ENCODE measurements around the gene METTL16.
"Not testable (repeated sequence)": the region's sequence is repeated elsewhere in the genome, so short reads cannot be mapped to it uniquely, and the experiment has no call there.

METTL16 gene

DNA sequence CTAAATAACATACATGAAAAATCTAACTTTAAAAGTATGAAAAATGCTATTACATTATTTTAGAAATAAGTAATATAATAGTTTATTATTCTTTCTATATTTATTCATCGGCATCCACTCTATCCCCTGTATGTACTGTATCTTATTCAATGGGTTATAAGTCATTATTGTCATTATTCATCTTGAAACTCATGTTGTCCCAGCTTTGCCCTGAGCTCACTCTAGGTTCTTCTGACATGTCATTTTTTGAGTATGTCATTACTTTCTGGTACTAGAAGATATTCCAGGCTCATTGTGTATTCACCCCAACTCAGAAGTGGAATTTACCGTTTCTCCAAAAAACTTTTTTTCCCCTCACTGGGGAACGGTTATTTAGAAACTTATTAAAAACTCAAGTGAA lies 57.8 kb downstream of the METTL16 start:
- Histone ChIP-seq H3K36me3 (peaks cover 66% of the 10 kb centered on the region), H3K4me2 (no peak overlapping the region), H3K9me3 (no peaks in the 10 kb centered on the region; the same call in 1 of the 2 replicates), H3K4me1 (peaks cover 34% of the 10 kb centered on the region), H3K4me3 (no peak overlapping the region), H3K9ac (no peak overlapping the region), H4K20me1 (no peaks in the 10 kb centered on the region), H3K27me3 (no peaks in the 10 kb centered on the region), H3K27ac (no peak overlapping the region)
- no peak for TF ChIP-seq Cebpa-rat (IDR thresholded peaks at IDR 0.05)

DNA sequence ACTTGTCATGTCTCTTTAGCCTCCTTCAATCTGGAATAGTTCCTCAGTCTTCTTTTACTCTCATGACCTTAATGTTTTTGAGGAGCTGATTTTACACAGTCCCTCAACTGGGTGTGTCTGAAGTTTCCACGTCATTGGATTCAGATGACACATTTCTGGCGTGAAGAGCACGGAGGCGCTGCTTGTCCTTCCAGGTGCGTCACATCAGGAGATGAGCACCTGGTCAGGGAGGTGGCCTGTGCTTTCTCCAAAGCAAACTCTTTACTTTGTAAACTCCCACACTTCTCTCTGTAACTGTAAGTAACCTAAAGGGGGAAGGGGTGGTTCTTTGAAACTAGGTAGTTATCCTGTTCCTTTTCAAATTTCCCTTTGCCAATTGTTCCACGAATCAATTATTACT lies 58.4 kb downstream of the METTL16 start:
- H3K9ac ChIP-seq, result no peak overlapping the region
- H3K4me1 ChIP-seq, result peaks cover 34% of the 10 kb centered on the region
- no peak for TF ChIP-seq Cebpa-rat (IDR thresholded peaks at IDR 0.05)
- H4K20me1 ChIP-seq, result no peaks in the 10 kb centered on the region
- H3K9me3 ChIP-seq, result no peaks in the 10 kb centered on the region; the same call in 1 of the 2 replicates
- no peak overlapping the region for H3K27ac ChIP-seq
- H3K27me3 ChIP-seq, result no peaks in the 10 kb centered on the region
- no peak overlapping the region for H3K4me2 ChIP-seq
- peaks cover 61% of the 10 kb centered on the region for H3K36me3 ChIP-seq
- no peak overlapping the region for H3K4me3 ChIP-seq

DNA sequence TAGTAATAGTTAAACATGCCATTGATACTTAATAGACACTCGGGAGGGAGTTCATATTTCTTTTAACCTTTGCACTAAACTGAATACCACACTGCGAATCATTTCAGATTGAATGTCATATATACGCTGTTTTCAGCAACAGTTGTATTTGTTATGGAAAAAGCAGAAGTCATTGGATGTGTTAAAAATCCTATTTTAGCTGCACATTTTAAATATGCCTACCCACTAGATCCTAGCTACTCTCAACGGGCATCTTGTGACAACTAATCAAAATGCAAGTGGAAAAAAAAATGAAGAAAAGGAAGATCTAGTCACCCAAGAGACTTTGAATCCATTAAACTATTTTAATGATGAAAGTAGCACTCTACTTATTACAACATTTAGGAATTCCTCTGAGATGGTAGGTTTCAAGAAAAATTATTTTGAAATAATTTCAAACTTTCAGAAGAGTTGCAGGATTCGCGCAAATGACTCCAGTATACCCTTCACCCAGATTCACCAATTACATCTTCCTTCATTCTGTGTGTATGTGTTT lies 59.4 kb downstream of the METTL16 start:
- peaks cover 50% of the 10 kb centered on the region for H3K36me3 ChIP-seq
- TF ChIP-seq Cebpa-rat (IDR thresholded peaks at IDR 0.05), result no peak
- H3K27ac ChIP-seq, result no peak overlapping the region
- H3K27me3 ChIP-seq, result no peaks in the 10 kb centered on the region
- no peak overlapping the region for H3K9ac ChIP-seq
- no peaks in the 10 kb centered on the region for H4K20me1 ChIP-seq
- no peak overlapping the region for H3K4me2 ChIP-seq
- no peaks in the 10 kb centered on the region; the same call in 1 of the 2 replicates for H3K9me3 ChIP-seq
- H3K4me1 ChIP-seq, result peaks cover 34% of the 10 kb centered on the region
- H3K4me3 ChIP-seq, result no peak overlapping the region

DNA sequence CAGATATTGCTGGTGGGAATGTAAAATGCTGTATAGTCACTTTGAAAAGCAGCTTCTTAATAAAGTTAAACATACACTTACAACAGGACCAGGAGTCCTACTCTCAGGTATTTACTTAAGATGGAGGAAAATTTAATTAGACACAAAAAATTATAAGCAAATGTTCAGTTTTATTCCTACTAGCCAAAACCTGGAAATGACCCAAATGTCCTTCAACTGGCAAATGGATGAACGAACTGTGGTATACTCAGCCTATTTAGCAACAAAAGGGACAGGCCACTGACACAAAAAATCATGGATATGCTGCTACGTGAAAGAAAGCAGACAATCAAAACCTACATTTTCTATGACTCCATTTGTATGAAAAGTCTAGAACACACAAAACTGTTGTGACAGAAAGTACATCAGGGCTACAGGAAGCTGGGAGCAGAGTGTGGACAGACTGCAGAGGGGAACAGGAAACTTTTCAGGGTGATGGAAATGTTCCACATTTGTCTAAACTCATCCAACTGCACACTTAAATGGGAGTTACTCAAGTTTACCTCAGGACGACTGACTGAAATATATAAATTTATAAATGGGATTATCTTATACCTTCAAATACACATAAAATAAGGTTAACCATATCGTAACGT lies 61.6 kb downstream of the METTL16 start:
- no peak overlapping the region for H3K9ac ChIP-seq
- no peaks in the 10 kb centered on the region for H3K27me3 ChIP-seq
- no peaks in the 10 kb centered on the region for H4K20me1 ChIP-seq
- peaks cover 47% of the 10 kb centered on the region for H3K36me3 ChIP-seq
- H3K27ac ChIP-seq, result 0 out of 2 replicates have a peak overlapping the region, but pooled peaks have one; percentile 5
- H3K9me3 ChIP-seq, result peaks cover 18% of the 10 kb centered on the region
- H3K4me2 ChIP-seq, result peak overlapping the region; percentile 38
- H3K4me3 ChIP-seq, result no peak overlapping the region
- H3K4me1 ChIP-seq, result peaks cover 34% of the 10 kb centered on the region
- no peak for TF ChIP-seq Cebpa-rat (IDR thresholded peaks at IDR 0.05)

DNA sequence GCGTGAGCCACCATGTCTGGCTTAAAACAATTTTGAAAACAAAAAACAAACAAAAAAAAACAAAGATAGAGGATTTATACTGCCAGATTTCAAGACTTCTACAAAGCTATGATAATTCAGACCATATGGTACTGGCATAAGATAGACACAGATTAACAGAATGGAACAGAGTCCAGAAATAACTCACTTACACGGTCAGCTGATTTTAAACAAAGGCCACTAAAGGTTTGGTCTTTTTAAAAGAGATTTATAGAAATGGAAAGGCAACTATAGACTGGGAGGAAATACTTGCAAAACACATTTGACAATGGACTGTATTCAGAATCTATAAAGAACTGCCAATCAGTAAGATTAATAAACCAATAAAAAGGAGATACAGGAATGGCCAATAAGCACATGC lies 62.2 kb downstream of the METTL16 start:
- Histone ChIP-seq H3K9ac (no peak overlapping the region; the same call in 1 of the 2 replicates), H3K9me3 (peaks cover 18% of the 10 kb centered on the region), H3K36me3 (peaks cover 47% of the 10 kb centered on the region), H3K4me2 (peak overlapping the region; percentile 38), H3K27me3 (no peaks in the 10 kb centered on the region), H4K20me1 (no peaks in the 10 kb centered on the region), H3K4me3 (no peak overlapping the region), H3K27ac (peak overlapping the region; percentile 5; the same call in 1 of the 2 replicates), H3K4me1 (peaks cover 38% of the 10 kb centered on the region)
- TF ChIP-seq Cebpa-rat (IDR thresholded peaks at IDR 0.05), result no peak

DNA sequence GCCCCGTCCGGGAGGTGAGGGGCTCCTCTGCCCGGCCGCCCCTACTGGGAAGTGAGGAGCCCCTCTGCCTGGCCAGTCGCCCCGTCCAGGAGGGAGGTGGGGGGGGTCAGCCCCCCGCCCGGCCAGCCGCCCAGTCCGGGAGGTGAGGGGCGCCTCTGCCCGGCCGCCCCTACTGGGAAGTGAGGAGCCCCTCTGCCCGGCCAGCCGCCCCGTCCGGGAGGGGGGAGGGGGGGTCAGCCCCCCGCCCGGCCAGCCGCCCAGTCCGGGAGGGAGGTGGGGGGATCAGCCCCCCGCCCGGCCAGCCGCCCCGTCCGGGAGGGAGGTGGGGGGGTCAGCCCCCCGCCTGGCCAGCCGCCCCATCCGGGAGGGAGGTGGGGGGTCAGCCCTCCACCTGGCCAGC lies 64.2 kb downstream of the METTL16 start:
- not testable (repeated sequence) for H4K20me1 ChIP-seq, H3K4me3 ChIP-seq, H3K27me3 ChIP-seq, H3K9ac ChIP-seq, H3K27ac ChIP-seq, H3K4me2 ChIP-seq
- peaks cover 38% of the 10 kb centered on the region for H3K4me1 ChIP-seq
- peaks cover 18% of the 10 kb centered on the region for H3K9me3 ChIP-seq
- peaks cover 50% of the 10 kb centered on the region for H3K36me3 ChIP-seq

DNA sequence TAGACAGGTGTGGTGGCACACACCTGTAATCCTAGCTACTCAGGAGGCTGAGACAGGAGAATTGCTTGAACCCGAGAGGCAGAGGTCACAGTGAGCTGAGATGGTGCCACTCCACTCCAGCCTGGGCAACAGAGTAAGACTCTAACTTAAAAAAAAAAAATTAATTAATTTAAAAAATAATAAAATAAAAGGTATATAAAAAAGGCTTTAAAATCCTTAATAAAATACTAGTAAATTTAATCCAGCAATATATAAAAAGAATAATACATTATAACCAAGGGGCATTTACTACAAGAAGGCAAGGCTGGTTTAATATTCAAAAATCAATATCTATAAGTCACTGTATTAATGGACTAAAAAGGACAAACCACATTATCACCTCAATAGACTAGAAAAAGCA lies 66.0 kb downstream of the METTL16 start:
- no peak overlapping the region for H3K4me2 ChIP-seq
- H4K20me1 ChIP-seq, result no peaks in the 10 kb centered on the region
- no peak for TF ChIP-seq Cebpa-rat (IDR thresholded peaks at IDR 0.05)
- H3K9ac ChIP-seq, result no peak overlapping the region
- no peak overlapping the region for H3K27ac ChIP-seq
- H3K4me1 ChIP-seq, result peaks cover 30% of the 10 kb centered on the region
- H3K4me3 ChIP-seq, result no peak overlapping the region
- H3K36me3 ChIP-seq, result peaks cover 57% of the 10 kb centered on the region
- H3K9me3 ChIP-seq, result peaks cover 18% of the 10 kb centered on the region
- H3K27me3 ChIP-seq, result no peaks in the 10 kb centered on the region

DNA sequence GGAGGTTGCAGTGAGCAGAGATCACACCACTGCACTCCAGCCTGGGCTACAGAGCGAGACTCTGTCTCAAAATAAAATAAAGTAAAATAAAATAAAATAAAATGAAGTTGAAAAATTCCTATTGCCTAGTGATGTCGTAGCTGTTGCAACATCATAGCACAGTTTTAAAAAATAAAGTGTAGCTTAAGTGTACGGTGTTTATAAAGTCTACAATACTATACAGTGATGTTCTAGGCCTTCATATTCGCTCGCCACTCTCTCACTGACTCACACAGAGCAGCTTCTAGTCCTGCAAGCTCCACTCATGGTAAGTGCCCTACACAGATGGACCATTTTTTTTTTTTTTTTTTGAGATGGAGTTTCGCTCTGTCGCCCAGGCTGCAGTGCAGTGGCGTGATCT lies 67.3 kb downstream of the METTL16 start:
- Histone ChIP-seq H3K9me3 (peaks cover 18% of the 10 kb centered on the region), H3K4me1 (peaks cover 18% of the 10 kb centered on the region), H3K4me2 (no peak overlapping the region), H3K27ac (no peak overlapping the region), H4K20me1 (no peaks in the 10 kb centered on the region), H3K9ac (no peak overlapping the region), H3K36me3 (peaks cover 67% of the 10 kb centered on the region), H3K4me3 (no peak overlapping the region), H3K27me3 (no peaks in the 10 kb centered on the region)
- 0 out of 2 replicates have a peak, but pooled peaks have one; percentile 10 for TF ChIP-seq Cebpa-rat (IDR thresholded peaks at IDR 0.05)

DNA sequence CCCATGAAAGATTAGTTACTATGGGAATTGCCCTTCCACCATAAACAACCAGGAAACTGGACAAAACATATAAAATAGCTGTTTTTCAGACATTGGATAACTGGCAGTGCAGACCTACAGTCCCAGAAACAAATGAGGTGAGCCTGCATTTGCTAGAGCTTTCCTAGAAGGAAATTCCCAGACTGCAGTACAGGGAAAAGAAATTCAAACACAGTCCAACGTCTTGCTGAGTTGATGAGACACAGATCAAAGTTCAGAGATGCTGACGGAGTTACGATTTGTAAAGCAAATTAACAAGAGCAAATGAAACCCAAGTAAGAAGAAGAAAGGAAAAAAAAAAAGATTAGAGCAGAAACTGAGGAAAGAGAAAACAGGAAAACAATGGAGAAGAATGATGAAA lies 69.5 kb downstream of the METTL16 start:
- H4K20me1 ChIP-seq, result no peaks in the 10 kb centered on the region
- H3K4me2 ChIP-seq, result no peak overlapping the region
- peaks cover 18% of the 10 kb centered on the region for H3K9me3 ChIP-seq
- no peak for TF ChIP-seq Cebpa-rat (IDR thresholded peaks at IDR 0.05)
- H3K27me3 ChIP-seq, result no peaks in the 10 kb centered on the region
- H3K4me1 ChIP-seq, result peaks cover 36% of the 10 kb centered on the region
- no peak overlapping the region for H3K4me3 ChIP-seq
- H3K27ac ChIP-seq, result no peak overlapping the region
- H3K36me3 ChIP-seq, result peaks cover 84% of the 10 kb centered on the region
- H3K9ac ChIP-seq, result no peak overlapping the region

DNA sequence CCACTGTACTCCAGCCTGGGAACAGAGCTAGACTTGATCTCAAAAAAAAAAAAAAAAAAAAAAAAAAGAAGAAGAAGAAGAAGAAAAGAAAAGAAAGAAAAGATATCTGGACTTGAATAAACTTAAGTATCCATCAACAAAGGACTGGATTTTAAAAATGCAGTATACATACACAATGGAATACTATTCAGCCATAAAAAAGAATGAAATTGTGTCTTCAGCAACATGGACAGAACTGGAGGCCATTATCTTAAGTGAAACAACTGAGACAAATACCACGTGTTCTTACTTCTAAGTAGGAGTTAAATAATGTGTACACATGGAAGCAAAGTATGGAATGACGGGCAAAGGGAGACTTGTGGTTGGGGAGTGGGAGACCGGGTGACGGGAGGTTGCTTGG lies 70.8 kb downstream of the METTL16 start:
- H4K20me1 ChIP-seq, result no peaks in the 10 kb centered on the region
- H3K4me2 ChIP-seq, result no peak overlapping the region
- peaks cover 49% of the 10 kb centered on the region for H3K4me1 ChIP-seq
- peaks cover 75% of the 10 kb centered on the region for H3K36me3 ChIP-seq
- no peak overlapping the region for H3K9ac ChIP-seq
- TF ChIP-seq Cebpa-rat (IDR thresholded peaks at IDR 0.05), result no peak
- H3K27ac ChIP-seq, result no peak overlapping the region
- H3K9me3 ChIP-seq, result peaks cover 6% of the 10 kb centered on the region
- H3K4me3 ChIP-seq, result no peak overlapping the region
- no peaks in the 10 kb centered on the region for H3K27me3 ChIP-seq

DNA sequence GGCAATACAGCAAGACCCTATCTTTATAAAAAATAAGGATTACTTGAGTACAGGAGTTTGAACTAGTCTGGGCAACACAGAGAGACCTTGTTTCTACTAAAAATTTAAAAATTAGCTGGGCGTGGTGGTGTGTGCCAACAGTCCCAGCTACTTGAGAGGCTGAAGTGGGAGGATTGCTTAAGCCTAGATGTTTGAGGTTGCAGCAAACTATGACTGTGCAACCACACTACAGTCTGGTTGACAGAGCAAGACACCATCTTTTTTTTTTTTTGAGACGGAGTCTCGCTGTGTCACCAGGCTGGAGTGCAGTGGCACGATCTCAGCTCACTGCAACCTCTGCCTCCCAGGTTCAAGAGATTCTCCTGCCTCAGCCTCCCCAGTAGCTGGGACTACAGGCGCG lies 71.7 kb downstream of the METTL16 start:
- H3K4me1 ChIP-seq, result peaks cover 58% of the 10 kb centered on the region
- not testable (repeated sequence) for H3K4me3 ChIP-seq, H3K4me2 ChIP-seq, H3K9ac ChIP-seq, H3K9me3 ChIP-seq, H3K27me3 ChIP-seq, H3K27ac ChIP-seq, H4K20me1 ChIP-seq
- H3K36me3 ChIP-seq, result peaks cover 67% of the 10 kb centered on the region

All from BLaER1 (cell line).